Coronary artery (tissue), 2 donors: ENCODE data around the gene RABL6.
A peak's percentile ranks its signal among the peaks of the same experiment; 100 is the strongest.

Source experiments
- DNase-seq: peaks from one replicate; pipeline ENCODE4 v3.0.0-alpha.2; 2017; ENCODE audit warnings: low spot score
- H3K27ac ChIP-seq, 2 donors: fragments of 200-600 bp; sonication (generic); one replicate each; pipeline ENCODE4 v1.5.1; 2016 to 2019
- H3K4me3 ChIP-seq: fragments of 200-600 bp; sonication (generic); 2 replicates; pipeline ENCODE4 v1.5.1; 2016; ENCODE audit warnings: mild to moderate bottlenecking, moderate library complexity
- CTCF ChIP-seq: fragments of 200-600 bp; sonication (generic); IDR thresholded peaks from one replicate; pipeline ENCODE4 v1.5.1; 2019; ENCODE audit warnings: antibody characterized with exemption

RABL6 gene

GRCh38 chr9:136789523-136789937 lies 18.2 kb upstream of the RABL6 start:
- H3K4me3 ChIP-seq = no peak overlapping the region
- H3K27ac ChIP-seq = no peak overlapping the region
- TF ChIP-seq CTCF = no peak
- DNase-seq = no peak

DNA sequence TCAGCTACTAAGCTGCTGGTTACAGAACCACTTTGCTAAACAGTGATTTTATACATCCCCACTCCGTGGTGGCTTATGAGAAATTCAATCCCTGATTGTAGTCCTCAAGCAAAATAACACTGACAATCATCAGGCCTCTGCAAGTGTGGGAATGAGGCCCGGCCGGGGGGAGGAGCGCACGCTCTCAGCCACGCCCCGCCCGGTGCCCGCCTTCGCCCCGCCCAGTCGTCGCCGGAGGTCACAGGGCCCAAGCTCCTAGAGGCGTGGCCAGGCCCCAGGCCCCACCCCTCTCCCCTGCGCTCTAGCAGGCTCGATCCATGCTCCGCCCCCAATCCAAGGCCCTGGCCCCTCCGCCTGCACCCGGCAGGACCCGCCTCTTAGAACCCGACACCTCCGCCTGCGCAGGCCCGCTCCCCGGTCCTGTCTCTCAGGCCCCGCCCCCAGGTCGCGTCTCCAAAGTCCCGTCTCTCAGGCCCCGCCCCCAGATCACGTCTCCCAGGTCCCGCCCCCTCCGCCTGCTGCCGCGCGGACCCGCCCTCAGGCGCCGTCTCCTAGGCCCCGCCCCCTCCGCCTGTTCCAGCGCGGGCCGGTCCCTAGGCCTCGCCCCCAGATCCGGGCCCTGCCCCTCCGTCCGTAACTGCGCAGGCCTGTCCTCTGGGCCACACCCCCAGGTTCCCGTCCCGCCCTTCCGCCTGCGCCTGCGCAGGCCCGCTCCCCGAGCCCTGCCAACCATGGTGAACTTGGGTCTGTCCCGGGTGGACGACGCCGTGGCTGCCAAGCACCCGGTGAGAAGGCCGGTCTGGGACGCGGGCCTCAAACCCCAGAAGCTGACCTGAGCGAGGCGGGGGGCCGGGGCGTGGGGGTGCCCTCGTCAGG lies 16.9 kb upstream of the RABL6 start, which contains the start of gene TMEM141:
Gene TMEM141, plus strand, starts transcription at position 705 of the 876 bp plus-strand sequence. Its CDS starts 27 bp downstream, at position 732.
- TF ChIP-seq CTCF = no peak

DNA sequence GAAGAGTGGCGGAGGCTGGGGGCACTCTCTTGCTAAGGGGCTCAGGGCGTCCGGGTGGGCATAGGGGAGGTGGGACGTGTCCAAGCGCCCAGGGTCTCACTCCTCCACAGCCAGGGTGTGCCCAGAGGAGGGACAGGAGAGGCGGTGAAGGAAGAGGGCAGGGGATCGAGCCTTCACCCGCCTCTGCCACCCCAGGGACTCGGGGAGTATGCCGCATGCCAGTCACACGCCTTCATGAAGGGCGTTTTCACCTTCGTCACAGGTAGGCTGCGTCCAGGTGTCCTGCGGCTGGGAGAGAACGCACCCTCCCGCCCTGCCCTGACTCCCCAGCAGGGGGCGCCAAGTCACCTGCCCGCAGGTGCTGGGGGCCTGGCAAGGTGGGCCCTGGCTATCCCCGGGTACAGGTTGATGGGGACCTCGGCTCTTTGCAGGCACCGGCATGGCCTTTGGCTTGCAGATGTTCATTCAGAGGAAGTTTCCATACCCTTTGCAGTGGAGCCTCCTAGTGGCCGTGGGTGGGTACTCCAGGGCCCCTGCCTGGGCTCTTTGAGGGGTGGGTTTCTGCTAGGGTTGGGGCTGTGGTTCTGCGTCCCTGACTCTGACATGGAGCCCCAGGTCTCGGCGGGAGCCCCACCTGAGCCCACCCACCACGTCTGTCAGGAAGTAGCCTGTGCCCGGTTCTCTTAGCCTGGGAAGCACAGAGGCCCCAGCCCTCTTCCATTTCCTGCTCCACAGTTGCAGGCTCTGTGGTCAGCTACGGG lies 16.1 kb upstream of the RABL6 start:
- Histone ChIP-seq H3K4me3 (peak overlapping the region; percentile 93), H3K27ac (peak overlapping the region; percentile 83 to 97)
- DNase-seq = peak; percentile 86
- peak; percentile 88 for TF ChIP-seq CTCF

More for the DNA sequence above, 16.9 kb upstream of the RABL6 start, which contains the start of gene TMEM141:
- peak; percentile 100 for DNase-seq
- H3K4me3 ChIP-seq = peak within 1 kb of the TSS; percentile 93
- H3K27ac ChIP-seq = peak within 1 kb of the TSS; percentile 83 to 97

DNA sequence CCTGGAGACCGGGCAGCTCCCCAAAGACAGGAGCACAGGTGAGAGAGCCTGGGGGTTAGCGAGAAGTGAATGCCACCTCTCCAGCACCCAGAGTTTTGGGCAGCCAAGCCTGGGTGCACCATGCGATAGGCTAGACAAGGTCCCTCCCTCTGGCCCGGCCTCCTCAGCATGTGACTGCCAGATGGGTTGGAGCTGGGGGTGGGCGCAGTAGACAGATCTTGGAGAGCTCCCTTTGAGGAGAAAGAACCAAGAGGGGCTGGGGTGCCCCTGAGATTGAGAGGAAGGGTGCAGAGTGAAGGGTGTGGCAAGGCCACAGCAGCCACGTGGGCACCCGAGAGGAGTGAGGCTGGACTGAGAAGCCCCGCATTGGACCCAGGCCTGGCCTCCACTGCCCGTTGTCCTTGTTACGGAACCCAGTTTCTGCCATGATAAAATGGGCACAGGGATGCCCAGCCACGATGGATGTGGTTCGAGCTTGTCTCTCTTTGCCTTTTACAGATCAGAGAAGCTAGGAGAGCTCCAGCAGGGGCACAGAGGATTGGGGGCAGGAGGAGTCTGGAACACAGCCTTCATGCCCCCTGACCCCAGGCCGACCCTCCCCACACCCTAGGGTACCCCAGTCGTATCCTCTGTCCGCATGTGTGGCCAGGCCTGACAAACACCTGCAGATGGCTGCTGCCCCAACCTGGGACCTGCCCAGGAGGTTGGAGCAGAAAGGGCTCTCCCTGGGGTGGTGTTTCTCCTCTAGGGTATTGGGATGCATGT lies 15.2 kb upstream of the RABL6 start:
- no peak overlapping the region for H3K27ac ChIP-seq
- no peak for TF ChIP-seq CTCF
- peak overlapping the region; percentile 93 for H3K4me3 ChIP-seq

GRCh38 chr9:136793086-136793946 lies 14.4 kb upstream of the RABL6 start:
- no peak for TF ChIP-seq CTCF
- no peak for DNase-seq
- Histone ChIP-seq H3K4me3 (no peak overlapping the region), H3K27ac (no peak overlapping the region)

More for the DNA sequence above, 15.2 kb upstream of the RABL6 start:
- no peak for DNase-seq
